GM21737 (cell line): ENCODE measurements around the gene KLF13.

Experiments
- ATAC-seq: cut with Tn5 transposase; IDR thresholded peaks from one replicate; pipeline ENCODE4 v1.9.1; 2021; ENCODE audit warnings: mild to moderate bottlenecking, moderate library complexity; ENCODE audit not compliant: unreplicated experiment

The KLF13 gene

GRCh38 chr15:31377030-31377429 is 50.4 kb downstream of the KLF13 start:
- ATAC-seq = no peak

- ATAC-seq = no peak
Observed at GRCh38 chr15:31378363-31378903, 51.8 kb downstream of the KLF13 start.

GRCh38 chr15:31379042-31379441 is 52.4 kb downstream of the KLF13 start:
- no peak for ATAC-seq

GRCh38 chr15:31379577-31379976 is 52.9 kb downstream of the KLF13 start:
- ATAC-seq = no peak

- ATAC-seq = no peak
Observed at GRCh38 chr15:31381801-31382712, 55.4 kb downstream of the KLF13 start.

- ATAC-seq = no peak
Observed at GRCh38 chr15:31382713-31383045, 56.0 kb downstream of the KLF13 start.

- no peak for ATAC-seq
Observed at GRCh38 chr15:31383139-31383538, 56.5 kb downstream of the KLF13 start.

GRCh38 chr15:31384568-31384967 is 57.9 kb downstream of the KLF13 start:
- no peak for ATAC-seq

- ATAC-seq = no peak
Observed at GRCh38 chr15:31385736-31386135, 59.1 kb downstream of the KLF13 start.

GRCh38 chr15:31387092-31387478 is 60.5 kb downstream of the KLF13 start:
- no peak for ATAC-seq

- ATAC-seq = no peak
Observed at GRCh38 chr15:31387479-31388118, 61.0 kb downstream of the KLF13 start.

- no peak for ATAC-seq
Observed at GRCh38 chr15:31389576-31389975, 62.9 kb downstream of the KLF13 start.

- ATAC-seq = no peak
Observed at GRCh38 chr15:31390029-31390428, 63.4 kb downstream of the KLF13 start.

- no peak for ATAC-seq
Observed at GRCh38 chr15:31390777-31391486, 64.3 kb downstream of the KLF13 start.

- ATAC-seq = peak; percentile 81
Observed at GRCh38 chr15:31391687-31392671, 65.3 kb downstream of the KLF13 start.

GRCh38 chr15:31392761-31393401 is 66.2 kb downstream of the KLF13 start:
- peak; percentile 27 for ATAC-seq

GRCh38 chr15:31393444-31394091 is 66.9 kb downstream of the KLF13 start:
- ATAC-seq = no peak

- ATAC-seq = no peak
Observed at GRCh38 chr15:31396881-31397560, 70.4 kb downstream of the KLF13 start.
